Glutamatergic neuron (in vitro differentiated cells): ENCODE measurements around the gene FILIP1L. TPM values are rescaled to one million over a fixed set of nuclear protein-coding genes. Genes with fewer than 3 reads are reported as not detected.

Experiments used
- DNase-seq: peaks from one replicate; pipeline ENCODE4 v3.0.0; 2022
- H3K27ac Mint-ChIP-seq: one replicate; pipeline ENCODE4 v1.8.0; 2020; ENCODE audit warnings: mild to moderate bottlenecking, mixed read lengths, inconsistent platforms; ENCODE audit not compliant: unreplicated experiment
- H3K27me3 Mint-ChIP-seq: one replicate; pipeline ENCODE4 v1.8.0; 2020; ENCODE audit warnings: mild to moderate bottlenecking, moderate library complexity, mixed read lengths, inconsistent platforms; ENCODE audit not compliant: unreplicated experiment
- H3K36me3 Mint-ChIP-seq: one replicate; pipeline ENCODE4 v1.8.0; 2020; ENCODE audit warnings: mild to moderate bottlenecking, mixed read lengths, inconsistent platforms; ENCODE audit not compliant: unreplicated experiment
- H3K4me1 Mint-ChIP-seq: one replicate; pipeline ENCODE4 v1.8.0; 2020; ENCODE audit warnings: mild to moderate bottlenecking, low read depth, mixed read lengths, inconsistent platforms; ENCODE audit not compliant: unreplicated experiment
- H3K4me3 Mint-ChIP-seq: one replicate; pipeline ENCODE4 v1.8.0; 2020; ENCODE audit warnings: mild to moderate bottlenecking, mixed read lengths, inconsistent platforms; ENCODE audit not compliant: unreplicated experiment
- H3K9me3 Mint-ChIP-seq: one replicate; pipeline ENCODE4 v1.8.0; 2020; ENCODE audit warnings: mild to moderate bottlenecking, moderate library complexity, mixed read lengths, inconsistent platforms; ENCODE audit not compliant: unreplicated experiment
- CTCF ChIP-seq: fragments of 200-600 bp; sonication (generic); IDR thresholded peaks from one replicate; pipeline ENCODE4 v1.5.0; 2021; ENCODE audit not compliant: partially characterized antibody, unreplicated experiment
- total RNA-seq: library from RNA; stranded (reverse); fragmentation: NEBNext Ultra II Directional; extraction: Animal tissue kit (Norgen Biotek cat#: 25700); gene quantifications from one replicate; pipeline ENCODE4 v1.2.1, GENCODE V29; 2021; ENCODE audit not compliant: unreplicated experiment

The FILIP1L gene
- total RNA-seq, 1 donor from 2014 or later, result 4.3 TPM

GRCh38 chr3:99958222-99958912 is 155.9 kb downstream of the FILIP1L start:
- no peak for TF ChIP-seq CTCF
- no peak for DNase-seq
- H3K27me3 Mint-ChIP-seq, result no peaks in the 10 kb centered on the region
- H3K27ac Mint-ChIP-seq, result no peak overlapping the region
- no peaks in the 10 kb centered on the region for H3K36me3 Mint-ChIP-seq
- no peaks in the 10 kb centered on the region for H3K9me3 Mint-ChIP-seq
- H3K4me1 Mint-ChIP-seq, result peaks cover 22% of the 10 kb centered on the region
- H3K4me3 Mint-ChIP-seq, result no peak overlapping the region

- no peak overlapping the region for H3K27ac Mint-ChIP-seq
Observed at GRCh38 chr3:99957151-99957796, 157.0 kb downstream of the FILIP1L start.

GRCh38 chr3:99955773-99956562 is 158.3 kb downstream of the FILIP1L start:
- no peak for DNase-seq
- H3K4me1 Mint-ChIP-seq, result peaks cover 18% of the 10 kb centered on the region
- no peak for TF ChIP-seq CTCF
- H3K27ac Mint-ChIP-seq, result no peak overlapping the region
- H3K4me3 Mint-ChIP-seq, result no peak overlapping the region
- H3K9me3 Mint-ChIP-seq, result no peaks in the 10 kb centered on the region
- H3K27me3 Mint-ChIP-seq, result no peaks in the 10 kb centered on the region
- H3K36me3 Mint-ChIP-seq, result no peaks in the 10 kb centered on the region

More at GRCh38 chr3:99957151-99957796, 157.0 kb downstream of the FILIP1L start:
- no peaks in the 10 kb centered on the region for H3K9me3 Mint-ChIP-seq
- H3K36me3 Mint-ChIP-seq, result no peaks in the 10 kb centered on the region
- TF ChIP-seq CTCF, result no peak
- peaks cover 22% of the 10 kb centered on the region for H3K4me1 Mint-ChIP-seq
- no peak for DNase-seq
- H3K27me3 Mint-ChIP-seq, result no peaks in the 10 kb centered on the region
- H3K4me3 Mint-ChIP-seq, result no peak overlapping the region

- H3K4me3 Mint-ChIP-seq, result no peak overlapping the region
- TF ChIP-seq CTCF, result no peak
- no peaks in the 10 kb centered on the region for H3K36me3 Mint-ChIP-seq
- DNase-seq, result no peak
- no peak overlapping the region for H3K27ac Mint-ChIP-seq
- H3K4me1 Mint-ChIP-seq, result peaks cover 14% of the 10 kb centered on the region
- H3K9me3 Mint-ChIP-seq, result no peaks in the 10 kb centered on the region
- H3K27me3 Mint-ChIP-seq, result no peaks in the 10 kb centered on the region
Observed at GRCh38 chr3:99954914-99955644, 159.2 kb downstream of the FILIP1L start.
